ENCODE data around the gene ATP2A3.

Gene ATP2A3

GRCh38 chr17:3972281-3972731 is 8.1 kb upstream of the ATP2A3 start:
- DNase-seq = no peak

- no peak for DNase-seq
Observed at GRCh38 chr17:3970668-3971067, 6.4 kb upstream of the ATP2A3 start.

DNA sequence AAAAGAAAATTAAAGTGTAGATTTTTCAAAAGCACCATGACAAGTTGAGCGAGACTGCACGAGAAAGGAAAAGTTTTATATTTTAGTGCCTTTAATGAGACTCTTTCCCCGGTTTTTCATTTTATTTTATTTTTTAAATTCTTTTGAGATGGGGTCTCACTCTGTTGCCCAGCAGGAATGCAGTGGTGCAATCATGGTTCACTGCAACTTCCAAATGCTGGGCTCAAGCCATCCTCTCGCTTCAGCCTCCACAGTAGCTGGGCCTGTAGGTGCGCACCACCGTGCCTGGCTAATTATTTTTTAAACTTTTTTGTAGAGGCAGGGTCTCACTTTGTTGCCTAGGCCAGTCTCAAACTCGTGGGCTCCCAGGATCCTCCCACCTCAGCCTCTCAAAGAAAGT is 5.7 kb upstream of the ATP2A3 start:
- no peak for DNase-seq

GRCh38 chr17:3968886-3969524 is 4.8 kb upstream of the ATP2A3 start:
- DNase-seq = no peak

DNA sequence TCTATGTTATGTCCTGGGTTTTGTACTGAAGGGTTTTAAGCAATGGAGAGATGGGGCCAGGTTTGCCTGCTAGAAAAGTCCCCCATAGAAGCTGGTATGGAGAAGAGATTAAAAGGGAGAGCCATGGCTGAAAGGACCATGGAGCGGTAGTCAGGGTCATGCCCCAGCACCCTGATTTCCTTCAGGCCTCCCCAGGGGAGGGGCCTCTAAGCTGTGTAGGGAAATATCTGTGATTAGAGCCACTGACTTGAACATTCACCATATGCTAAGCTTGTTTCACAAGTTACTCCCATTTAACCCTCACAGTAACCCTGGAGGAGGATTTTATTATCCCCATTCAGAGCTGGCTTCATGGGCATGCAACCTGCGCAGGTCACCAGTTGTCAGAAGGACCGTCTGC is 3.8 kb upstream of the ATP2A3 start:
- DNase-seq = no peak

GRCh38 chr17:3966720-3967363 is 2.6 kb upstream of the ATP2A3 start:
- no peak for DNase-seq

DNA sequence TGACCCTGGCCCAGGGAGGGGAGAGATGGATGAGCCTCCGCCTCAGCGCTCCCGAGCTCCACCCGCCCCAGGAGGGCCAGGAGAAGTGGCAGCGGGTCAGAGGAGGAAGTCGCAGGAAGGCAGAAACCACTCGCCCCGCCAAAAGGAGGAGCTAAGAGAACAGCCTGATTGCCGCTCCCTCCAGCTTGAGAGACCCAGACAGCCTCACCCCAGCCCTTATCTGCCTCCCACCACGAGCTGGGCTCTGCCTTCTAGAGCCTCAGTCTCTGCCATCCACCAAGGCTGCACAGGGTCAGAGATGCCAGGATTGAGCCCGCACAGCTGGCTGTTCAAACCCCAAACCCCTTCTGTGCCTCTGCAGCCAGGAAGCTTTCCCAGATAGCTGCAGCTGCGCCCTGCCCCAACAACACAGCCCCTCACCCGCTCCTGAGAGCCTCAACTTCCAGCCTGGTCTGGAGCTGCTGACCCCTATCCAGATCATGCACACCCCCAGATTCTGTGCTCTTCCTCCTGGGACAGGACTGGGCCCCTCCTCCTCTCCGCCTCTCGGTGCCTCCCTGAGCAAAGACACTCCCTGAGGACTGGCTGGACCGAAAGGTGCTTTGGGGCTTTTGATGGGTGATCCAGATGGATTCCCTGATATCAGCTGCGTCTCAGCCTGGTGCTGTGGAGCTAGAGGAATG is 1.0 kb upstream of the ATP2A3 start:
- peak; percentile 59 for DNase-seq

DNA sequence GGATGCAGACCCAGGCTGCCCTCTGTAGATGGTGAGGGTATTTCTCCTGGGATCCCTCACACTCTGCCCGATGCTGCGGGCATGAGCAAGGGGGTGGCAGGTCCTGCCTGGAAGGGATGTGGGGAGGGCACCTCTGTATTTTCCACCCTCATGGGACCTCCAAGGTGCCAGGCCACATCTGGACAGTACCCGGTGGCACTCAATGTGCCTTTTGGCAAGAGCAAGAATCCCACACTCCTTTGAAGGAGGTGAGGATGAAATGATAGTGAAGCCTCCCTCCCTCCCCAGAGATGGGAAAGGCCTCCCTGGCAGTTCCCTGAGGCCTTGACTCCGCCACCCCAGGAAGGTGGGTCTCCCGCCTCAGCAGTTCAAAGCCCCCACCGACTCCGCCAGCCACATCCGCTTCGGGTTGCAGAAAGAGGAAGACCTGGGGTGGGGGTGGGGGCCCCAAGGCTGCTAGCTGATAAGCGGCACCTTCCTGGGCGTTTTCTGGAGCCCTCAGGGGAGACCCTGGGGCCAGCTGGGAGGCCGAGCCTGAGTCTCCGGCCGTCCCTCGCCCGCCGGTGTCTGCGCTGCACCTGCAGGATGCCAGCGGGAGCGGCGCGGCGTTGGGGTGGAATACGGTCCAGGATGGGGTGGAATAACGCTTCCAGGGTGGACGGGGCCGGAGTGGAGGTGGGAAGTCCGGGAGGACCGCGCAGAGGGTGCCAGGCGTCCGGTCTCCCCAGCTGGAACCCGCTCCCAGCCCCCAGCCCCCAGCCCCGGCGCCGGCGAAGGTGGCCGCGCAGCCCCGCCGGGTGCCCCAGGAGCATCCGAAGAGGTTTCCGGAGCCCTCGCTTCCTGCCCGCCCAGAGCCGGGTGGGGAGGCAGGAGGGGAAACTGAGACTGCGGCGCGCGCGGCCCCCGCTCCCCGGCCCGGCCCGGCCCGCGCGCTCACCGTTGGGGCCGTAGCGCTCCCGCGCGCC is 718 bp downstream of the ATP2A3 start:
- no peak for DNase-seq

DNA sequence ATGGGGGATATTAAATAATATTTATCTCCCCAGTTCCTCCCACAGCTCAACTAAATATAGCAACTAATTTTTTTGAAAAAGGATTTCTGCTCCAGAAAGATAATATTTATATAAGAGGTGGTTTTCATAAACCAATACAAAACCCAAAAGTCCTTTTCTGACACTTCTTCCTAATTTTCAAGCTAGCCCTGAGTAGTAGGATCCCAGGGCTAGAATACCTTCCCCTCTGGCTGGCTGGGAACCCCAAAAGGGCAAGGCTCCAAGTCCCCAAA is 1.3 kb downstream of the ATP2A3 start:
- no peak for DNase-seq

GRCh38 chr17:3962217-3962964 is 1.8 kb downstream of the ATP2A3 start:
- DNase-seq = no peak

DNA sequence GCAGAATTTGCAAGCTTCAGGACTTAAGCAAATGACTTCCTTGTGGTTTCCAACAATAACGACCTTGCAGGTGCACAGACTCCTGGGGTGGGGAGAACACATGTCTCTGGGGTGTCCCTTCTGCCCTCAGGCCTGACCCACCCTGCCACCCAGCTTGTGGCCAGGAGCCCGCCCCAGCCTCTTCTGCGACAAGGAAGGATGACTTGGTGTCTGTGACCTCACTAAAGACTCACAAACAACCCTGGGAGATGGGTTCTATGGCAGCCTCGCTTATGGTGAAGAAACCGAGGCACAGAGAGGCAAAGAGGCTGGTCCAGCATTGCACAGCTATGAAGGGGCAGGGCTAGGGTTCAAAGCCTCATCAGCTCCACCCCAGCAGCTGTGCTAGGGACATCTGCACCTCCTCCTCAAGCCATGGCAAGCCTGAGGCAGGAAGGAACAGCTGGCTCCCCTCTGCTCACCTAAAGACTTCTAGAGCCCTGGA is 2.6 kb downstream of the ATP2A3 start:
- DNase-seq = peak; percentile 73

DNA sequence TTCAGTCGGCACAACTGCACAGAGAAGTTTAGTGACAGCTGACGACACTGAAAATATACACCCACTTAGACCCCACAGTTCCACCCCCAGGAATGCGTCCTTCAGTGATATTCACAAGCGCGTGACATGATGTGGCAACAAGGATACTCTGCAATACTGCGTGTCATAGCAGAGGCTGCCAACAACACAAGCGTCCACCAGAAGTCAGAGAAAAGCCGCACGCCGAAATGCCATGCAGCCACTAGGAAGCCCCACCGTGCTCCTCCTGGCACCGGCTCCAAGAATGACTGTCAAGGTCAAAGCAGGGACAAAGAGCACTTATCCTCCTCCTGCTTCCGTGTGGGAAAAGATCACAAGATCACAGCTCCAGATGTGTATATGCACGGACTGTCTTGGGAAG is 3.5 kb downstream of the ATP2A3 start:
- DNase-seq = no peak

DNA sequence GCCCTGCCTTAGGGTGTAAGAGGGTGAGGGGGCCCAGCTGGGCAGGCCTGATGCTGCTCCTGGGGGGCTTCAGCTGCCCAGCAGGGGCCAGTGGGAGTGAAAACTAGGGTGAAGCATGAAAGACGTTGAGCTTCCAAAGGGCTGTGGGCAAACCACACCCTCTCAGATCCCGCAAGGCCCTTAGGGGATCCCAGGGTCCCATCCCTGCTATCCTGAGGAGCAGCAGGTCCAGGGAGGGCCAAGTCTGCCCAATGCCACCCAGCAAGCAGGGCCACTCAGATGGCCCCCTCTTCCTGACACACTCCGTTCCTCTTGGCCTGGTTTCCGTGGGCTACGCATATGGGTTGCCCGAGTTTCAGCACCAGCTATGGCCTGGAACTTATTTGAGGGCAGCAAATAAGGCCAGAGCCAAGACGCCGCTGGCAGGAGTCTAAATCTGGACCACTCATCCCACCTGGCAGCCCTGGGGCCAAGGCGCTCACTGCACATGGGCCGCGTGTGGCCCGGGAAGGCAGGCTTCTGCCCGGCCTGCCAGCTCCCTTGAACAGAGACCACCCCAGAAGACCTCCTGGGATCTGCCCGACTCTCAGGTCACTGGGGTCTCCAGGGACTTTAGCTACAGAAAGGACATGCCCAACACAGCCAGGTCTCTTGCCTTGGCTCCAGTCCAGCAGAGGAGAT is 4.2 kb downstream of the ATP2A3 start:
- DNase-seq = no peak

GRCh38 chr17:3959295-3959899 is 4.8 kb downstream of the ATP2A3 start:
- peak; percentile 49 for DNase-seq

- DNase-seq = no peak
Observed at GRCh38 chr17:3957735-3958599, 6.3 kb downstream of the ATP2A3 start.

- DNase-seq = no peak
Observed at GRCh38 chr17:3956983-3957382, 7.3 kb downstream of the ATP2A3 start.

GRCh38 chr17:3956327-3956957 is 7.8 kb downstream of the ATP2A3 start:
- no peak for DNase-seq

GRCh38 chr17:3955673-3955988 is 8.6 kb downstream of the ATP2A3 start:
- no peak for DNase-seq

DNA sequence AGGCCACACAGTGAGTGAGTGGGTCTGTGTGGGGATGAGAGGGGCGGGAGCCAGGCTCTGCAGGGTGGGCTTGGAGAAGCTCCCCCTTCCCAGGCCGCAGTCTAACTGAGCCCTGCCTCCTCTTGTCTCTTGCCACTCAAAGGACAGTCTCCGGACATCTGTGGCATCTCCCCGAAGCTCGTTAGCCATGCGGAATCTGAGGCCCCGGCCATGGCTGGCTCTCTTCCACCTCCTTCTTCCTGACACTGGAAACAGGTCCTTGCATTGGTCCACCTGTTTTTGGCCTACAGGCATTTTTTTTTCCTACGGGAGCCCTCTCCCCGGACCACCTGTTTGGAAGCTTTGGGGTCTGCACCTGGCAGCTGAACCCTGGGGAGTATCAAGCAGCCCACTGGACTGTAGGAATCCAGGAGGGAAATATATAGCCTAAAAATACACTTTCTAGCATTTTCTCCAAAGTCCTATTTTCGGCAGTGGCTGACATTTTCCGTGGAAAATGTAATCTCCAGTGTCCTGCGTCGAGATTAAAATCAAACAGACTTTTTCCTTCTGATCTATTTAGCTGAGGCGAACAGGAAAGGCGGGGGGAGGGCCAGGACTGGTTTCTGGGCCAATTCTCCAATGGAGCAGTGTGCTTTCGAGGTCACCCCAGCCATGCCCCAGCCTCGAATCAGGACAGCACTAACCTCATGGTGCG is 9.1 kb downstream of the ATP2A3 start:
- DNase-seq = no peak

All from NCI-H526 treated with DMSO at 0.1 percent for 48 hours (cell line).